Panc1 (cell line): ENCODE results near the gene CIAO1.

Experiments
- POLR2AphosphoS5 ChIP-seq: IDR thresholded peaks from 2 replicates; pipeline ENCODE4 v1.6.1; 2012; ENCODE audit warnings: mild to moderate bottlenecking, low read depth, low read length, moderate library complexity
- REST ChIP-seq, 2 experiments: IDR thresholded peaks; 2 replicates each; pipeline ENCODE4 v1.6.1; 2011 to 2012; ENCODE audit warnings: low read depth in 2 of 2, control low read depth in 1 of 2, low read length in 1 of 2, mild to moderate bottlenecking in 1 of 2, moderate library complexity in 1 of 2; ENCODE audit not compliant: insufficient read depth in 1 of 2
- TF ChIP-seq, protein P1 (sequence below): fragments of 450-650 bp; IDR thresholded peaks from 2 replicates; pipeline ENCODE4 v1.5.1; 2017; ENCODE audit warnings: mild to moderate bottlenecking

DNA sequence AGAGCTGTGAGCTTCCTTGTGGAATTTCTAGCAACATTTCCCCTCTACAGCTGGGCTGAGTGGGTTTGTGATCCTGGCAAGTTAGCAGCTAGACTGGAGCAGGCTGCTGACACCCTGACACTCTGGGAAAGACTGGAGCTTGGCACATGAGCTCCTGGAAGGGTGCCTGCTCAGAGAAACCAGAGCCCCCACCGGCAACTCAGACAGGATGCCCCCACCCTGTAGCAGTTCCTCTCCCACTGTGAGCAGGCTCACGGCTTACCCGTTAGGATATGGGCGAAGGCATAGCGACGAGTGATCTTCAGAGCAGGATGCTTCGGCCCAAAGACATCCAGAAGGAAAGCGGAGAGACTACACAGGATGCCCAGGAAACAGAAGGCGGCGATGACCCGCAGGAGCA lies 11.5 kb upstream of the CIAO1 start:
- TF ChIP-seq, protein P1, sequence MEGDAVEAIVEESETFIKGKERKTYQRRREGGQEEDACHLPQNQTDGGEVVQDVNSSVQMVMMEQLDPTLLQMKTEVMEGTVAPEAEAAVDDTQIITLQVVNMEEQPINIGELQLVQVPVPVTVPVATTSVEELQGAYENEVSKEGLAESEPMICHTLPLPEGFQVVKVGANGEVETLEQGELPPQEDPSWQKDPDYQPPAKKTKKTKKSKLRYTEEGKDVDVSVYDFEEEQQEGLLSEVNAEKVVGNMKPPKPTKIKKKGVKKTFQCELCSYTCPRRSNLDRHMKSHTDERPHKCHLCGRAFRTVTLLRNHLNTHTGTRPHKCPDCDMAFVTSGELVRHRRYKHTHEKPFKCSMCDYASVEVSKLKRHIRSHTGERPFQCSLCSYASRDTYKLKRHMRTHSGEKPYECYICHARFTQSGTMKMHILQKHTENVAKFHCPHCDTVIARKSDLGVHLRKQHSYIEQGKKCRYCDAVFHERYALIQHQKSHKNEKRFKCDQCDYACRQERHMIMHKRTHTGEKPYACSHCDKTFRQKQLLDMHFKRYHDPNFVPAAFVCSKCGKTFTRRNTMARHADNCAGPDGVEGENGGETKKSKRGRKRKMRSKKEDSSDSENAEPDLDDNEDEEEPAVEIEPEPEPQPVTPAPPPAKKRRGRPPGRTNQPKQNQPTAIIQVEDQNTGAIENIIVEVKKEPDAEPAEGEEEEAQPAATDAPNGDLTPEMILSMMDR, result no peak
- no peak for TF ChIP-seq REST (IDR thresholded peaks at IDR 0.05; ENCODE audit: insufficient read depth in 1 of 2, low read depth in 2 of 2, low read length in 1 of 2)
- TF ChIP-seq POLR2AphosphoS5, result no peak
